ENCODE measurements around the gene TBXA2R. TPM values are rescaled to one million over a fixed set of nuclear protein-coding genes. Genes with fewer than 3 reads are reported as not detected.
"Not testable (repeated sequence)": the region's sequence is repeated elsewhere in the genome, so short reads cannot be mapped to it uniquely, and the experiment has no call there.

The TBXA2R gene
- polyA plus RNA-seq, 1 donor, result 1.3 TPM

DNA sequence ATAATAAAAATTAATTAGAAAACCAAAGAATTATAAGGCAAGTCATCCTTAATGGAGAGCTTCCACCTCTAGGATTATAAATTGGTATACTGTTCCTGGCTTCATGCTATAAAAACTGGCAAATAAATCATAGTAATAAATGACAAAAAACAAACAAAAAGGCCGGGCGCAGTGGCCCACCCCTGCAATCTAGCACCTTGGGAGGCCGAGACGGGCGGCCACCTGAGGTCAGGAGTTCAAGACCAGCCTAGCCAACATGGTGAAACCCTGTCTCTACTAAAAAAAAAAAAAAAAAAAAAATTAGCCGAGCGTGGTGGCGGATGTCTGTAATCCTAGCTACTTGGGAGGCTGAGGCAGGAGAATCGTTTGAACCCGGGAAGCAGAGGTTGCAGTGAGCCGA, 36.6 kb downstream of the TBXA2R start:
- 100% methylated on average over 1 of the region's 11 CpGs for WGBS (ENCODE audit: insufficient coverage, low lambda C conversion rate)
- not testable (repeated sequence) for H3K36me3 ChIP-seq (ENCODE audit: control insufficient read depth, insufficient read depth, low read length); H3K4me3 ChIP-seq (ENCODE audit: low read length); DNase-seq; H3K27ac ChIP-seq (ENCODE audit: low read length); H3K27me3 ChIP-seq (ENCODE audit: control insufficient read depth, insufficient read depth, low read length)
- Histone ChIP-seq H3K4me1 (ENCODE audit: control insufficient read depth, insufficient read depth, low read length) (peaks cover 14% of the 10 kb centered on the region), H3K9me3 (ENCODE audit: control insufficient read depth, low read depth, low read length) (peaks cover 12% of the 10 kb centered on the region)

DNA sequence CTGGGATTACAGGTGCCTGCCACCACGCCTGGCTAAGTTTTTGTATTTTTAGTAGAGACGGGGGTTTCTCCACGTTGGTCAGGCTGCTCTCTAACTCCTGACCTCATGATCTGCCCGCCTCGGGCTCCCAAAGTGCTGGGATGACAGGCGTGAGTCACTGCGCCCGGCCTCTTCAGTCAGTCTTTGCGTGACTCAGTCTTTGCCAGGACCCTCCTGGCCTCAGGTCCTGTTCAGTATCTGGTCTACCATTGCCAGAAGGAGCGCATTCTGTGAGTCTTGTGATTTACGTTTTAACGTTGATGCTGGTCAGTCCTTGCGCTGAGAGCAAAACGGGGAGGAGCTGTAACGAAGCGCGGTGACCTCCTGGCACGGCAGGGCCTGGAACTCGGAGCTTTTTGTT, 41.5 kb downstream of the TBXA2R start:
- H3K27me3 ChIP-seq (ENCODE audit: control insufficient read depth, insufficient read depth, low read length), result no peaks in the 10 kb centered on the region
- H3K4me3 ChIP-seq (ENCODE audit: low read length), result no peak overlapping the region
- 80% methylated on average over 1 of the region's 19 CpGs for WGBS (ENCODE audit: insufficient coverage, low lambda C conversion rate)
- H3K4me1 ChIP-seq (ENCODE audit: control insufficient read depth, insufficient read depth, low read length), result no peaks in the 10 kb centered on the region
- no peaks in the 10 kb centered on the region for H3K36me3 ChIP-seq (ENCODE audit: control insufficient read depth, insufficient read depth, low read length)
- no peaks in the 10 kb centered on the region for H3K9me3 ChIP-seq (ENCODE audit: control insufficient read depth, low read depth, low read length)
- no peak for DNase-seq
- H3K27ac ChIP-seq (ENCODE audit: low read length), result no peak overlapping the region

DNA sequence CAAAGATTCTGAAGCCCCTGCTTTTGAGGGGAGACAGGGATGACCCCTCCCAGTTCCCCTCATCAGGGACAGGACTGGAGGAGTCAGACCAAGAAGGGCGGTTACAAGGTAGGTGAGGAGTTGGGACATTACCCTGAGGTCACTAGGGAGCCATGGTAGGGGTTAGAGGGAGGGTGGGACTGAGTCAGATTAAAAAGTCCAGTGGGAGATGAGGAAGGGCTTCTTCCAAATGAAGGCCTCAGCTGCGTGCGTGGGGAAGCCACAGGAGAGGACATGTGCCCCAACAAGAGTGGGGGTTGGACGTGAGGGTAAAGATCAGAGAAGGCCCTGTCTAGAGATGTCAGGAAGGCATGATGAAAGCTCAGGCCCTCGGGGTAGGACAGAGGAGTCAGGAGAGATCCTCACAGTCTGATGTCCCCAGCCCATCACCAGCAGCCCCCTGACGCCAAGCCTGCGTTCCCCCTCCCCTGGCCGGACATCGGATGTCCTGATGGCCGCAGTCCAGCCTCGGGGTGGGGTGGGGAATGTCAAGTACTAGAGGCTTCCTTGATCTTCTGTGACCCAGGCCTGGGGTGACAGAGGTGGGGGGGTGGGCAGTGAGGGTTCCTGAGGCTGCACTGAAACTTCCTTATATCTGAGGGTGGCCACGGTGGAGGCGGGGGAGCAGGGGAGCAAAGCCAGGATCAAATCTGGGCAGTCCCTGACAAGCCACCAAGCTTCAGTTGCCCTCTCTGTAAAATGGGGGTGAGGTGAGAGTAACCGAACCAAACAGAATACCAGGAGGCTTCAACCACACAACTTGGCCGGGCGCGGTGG, 42.8 kb downstream of the TBXA2R start:
- Histone ChIP-seq H3K4me3 (ENCODE audit: low read length) (no peak overlapping the region), H3K9me3 (ENCODE audit: control insufficient read depth, low read depth, low read length) (no peaks in the 10 kb centered on the region), H3K27me3 (ENCODE audit: control insufficient read depth, insufficient read depth, low read length) (no peaks in the 10 kb centered on the region), H3K27ac (ENCODE audit: low read length) (no peak overlapping the region), H3K4me1 (ENCODE audit: control insufficient read depth, insufficient read depth, low read length) (no peaks in the 10 kb centered on the region), H3K36me3 (ENCODE audit: control insufficient read depth, insufficient read depth, low read length) (no peaks in the 10 kb centered on the region)
- no peak for DNase-seq
- WGBS (ENCODE audit: insufficient coverage, low lambda C conversion rate), result no CpG with 5 or more reads among the region's 17 CpGs

DNA sequence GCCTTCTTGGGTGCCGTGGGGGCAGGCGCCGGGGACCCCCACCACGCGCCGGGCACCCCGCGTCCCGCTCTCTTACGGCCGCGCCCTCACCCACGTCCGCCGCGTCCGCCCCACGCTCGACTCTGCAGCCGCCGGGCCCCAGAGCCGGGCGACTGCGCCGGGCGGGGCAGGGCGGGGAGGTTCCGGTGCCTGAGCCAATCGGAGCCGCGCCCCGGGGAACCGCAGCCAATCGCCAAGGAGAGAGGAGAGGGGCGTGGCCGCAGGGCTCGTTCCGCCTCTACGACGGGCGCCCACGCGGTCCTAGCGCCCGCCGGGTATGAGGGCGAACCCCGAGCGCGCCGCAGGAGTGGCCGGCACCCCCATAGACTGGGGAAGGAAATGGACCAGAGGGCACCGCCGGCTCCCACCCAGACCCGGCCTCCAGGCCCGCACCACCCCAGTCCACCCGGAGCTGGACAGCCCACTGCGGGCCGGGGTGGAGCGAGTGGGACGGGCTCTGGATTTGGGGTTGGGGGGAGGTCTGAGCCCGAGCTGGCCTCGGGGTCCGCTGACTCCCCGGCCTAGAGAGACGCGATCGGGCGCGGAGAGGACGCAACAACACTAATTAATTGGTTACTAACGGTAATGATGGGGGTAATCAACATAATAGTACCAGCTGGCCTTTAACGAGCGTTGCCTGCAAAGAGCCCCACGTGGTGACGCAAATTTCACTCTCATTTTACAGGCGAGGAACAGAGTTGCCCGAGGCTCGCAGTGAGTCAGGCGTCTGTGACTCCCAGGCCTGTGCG, 49.0 kb downstream of the TBXA2R start, which contains the start of gene MFSD12:
Gene MFSD12 (minus strand): TSS at position 126 of the 788 bp plus-strand sequence. CDS start 183 bp downstream, outside the sequence.
- peak within 1 kb of the TSS; percentile 1 for H3K27ac ChIP-seq (ENCODE audit: low read length)
- H3K9me3 ChIP-seq (ENCODE audit: control insufficient read depth, low read depth, low read length), result no peaks in the 10 kb centered on the region
- no CpG with 5 or more reads among the region's 81 CpGs for WGBS (ENCODE audit: insufficient coverage, low lambda C conversion rate)
- no peaks in the 10 kb centered on the region for H3K27me3 ChIP-seq (ENCODE audit: control insufficient read depth, insufficient read depth, low read length)
- no peaks in the 10 kb centered on the region for H3K36me3 ChIP-seq (ENCODE audit: control insufficient read depth, insufficient read depth, low read length)
- peak within 1 kb of the TSS; percentile 67 for H3K4me3 ChIP-seq (ENCODE audit: low read length)
- DNase-seq, result peak; percentile 88 to 94
- H3K4me1 ChIP-seq (ENCODE audit: control insufficient read depth, insufficient read depth, low read length), result peaks cover 6% of the 10 kb centered on the region

DNA sequence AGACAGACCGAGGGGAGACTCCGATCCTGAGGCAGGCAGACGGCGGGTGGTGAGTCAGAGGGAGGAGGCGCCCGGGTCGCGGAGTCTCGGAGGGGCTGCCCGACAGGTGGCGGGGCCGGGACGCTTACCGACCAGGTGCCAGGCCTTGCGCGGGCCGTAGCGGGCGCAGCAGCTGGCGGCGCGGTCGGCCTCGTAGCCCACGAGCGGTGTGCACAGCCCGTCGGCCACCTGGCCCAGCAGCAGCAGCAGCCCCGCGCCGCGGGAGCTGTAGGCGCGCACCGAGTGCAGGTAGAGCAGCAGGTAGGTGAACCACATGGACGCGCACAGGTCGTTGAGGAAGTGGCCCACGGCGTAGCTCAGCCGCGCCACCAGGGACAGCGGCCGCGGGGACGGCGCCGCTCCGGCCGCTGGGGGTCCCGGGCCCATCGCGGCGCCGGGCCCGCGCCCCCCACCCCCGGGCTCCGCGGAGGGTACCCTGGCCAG, 49.7 kb downstream of the TBXA2R start:
- no peaks in the 10 kb centered on the region for H3K9me3 ChIP-seq (ENCODE audit: control insufficient read depth, low read depth, low read length)
- no peak overlapping the region for H3K27ac ChIP-seq (ENCODE audit: low read length)
- H3K4me1 ChIP-seq (ENCODE audit: control insufficient read depth, insufficient read depth, low read length), result peaks cover 6% of the 10 kb centered on the region
- WGBS (ENCODE audit: insufficient coverage, low lambda C conversion rate), result no CpG with 5 or more reads among the region's 60 CpGs
- no peaks in the 10 kb centered on the region for H3K27me3 ChIP-seq (ENCODE audit: control insufficient read depth, insufficient read depth, low read length)
- H3K4me3 ChIP-seq (ENCODE audit: low read length), result peak overlapping the region; percentile 35
- no peaks in the 10 kb centered on the region for H3K36me3 ChIP-seq (ENCODE audit: control insufficient read depth, insufficient read depth, low read length)
- DNase-seq, result peak in 1 of 2 donors; percentile 59

DNA sequence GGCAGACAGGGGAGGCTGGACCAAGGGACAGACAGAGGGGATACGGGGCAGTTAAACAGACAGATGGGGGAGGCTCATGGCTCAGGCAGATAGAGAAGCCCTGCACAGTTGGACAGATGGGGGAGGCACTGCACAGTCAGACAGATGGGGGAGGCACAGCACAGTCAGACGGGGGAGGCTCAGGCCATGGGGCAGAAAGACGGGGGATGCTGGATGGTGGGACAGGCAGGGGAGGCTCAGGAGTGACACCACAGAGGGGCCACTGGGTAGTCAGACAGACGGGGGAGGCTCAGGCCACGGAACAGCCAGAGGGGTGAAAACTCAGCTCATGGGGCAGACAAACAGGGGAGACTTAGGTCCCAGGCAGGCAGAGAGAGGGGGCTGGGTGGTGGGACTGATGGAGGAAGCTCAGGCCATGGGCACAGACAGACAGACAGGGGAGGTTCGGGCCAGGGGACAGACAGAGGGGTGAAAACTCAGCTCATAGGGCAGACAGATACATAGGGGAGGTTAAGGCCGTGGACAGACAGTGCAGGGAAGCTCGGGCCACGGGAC, 50.2 kb downstream of the TBXA2R start:
- Histone ChIP-seq H3K4me3 (ENCODE audit: low read length) (peak overlapping the region; percentile 35), H3K4me1 (ENCODE audit: control insufficient read depth, insufficient read depth, low read length) (peaks cover 6% of the 10 kb centered on the region), H3K27me3 (ENCODE audit: control insufficient read depth, insufficient read depth, low read length) (no peaks in the 10 kb centered on the region), H3K36me3 (ENCODE audit: control insufficient read depth, insufficient read depth, low read length) (no peaks in the 10 kb centered on the region), H3K27ac (ENCODE audit: low read length) (no peak overlapping the region), H3K9me3 (ENCODE audit: control insufficient read depth, low read depth, low read length) (no peaks in the 10 kb centered on the region)
- no CpG with 5 or more reads among the region's 9 CpGs for WGBS (ENCODE audit: insufficient coverage, low lambda C conversion rate)
- no peak for DNase-seq

DNA sequence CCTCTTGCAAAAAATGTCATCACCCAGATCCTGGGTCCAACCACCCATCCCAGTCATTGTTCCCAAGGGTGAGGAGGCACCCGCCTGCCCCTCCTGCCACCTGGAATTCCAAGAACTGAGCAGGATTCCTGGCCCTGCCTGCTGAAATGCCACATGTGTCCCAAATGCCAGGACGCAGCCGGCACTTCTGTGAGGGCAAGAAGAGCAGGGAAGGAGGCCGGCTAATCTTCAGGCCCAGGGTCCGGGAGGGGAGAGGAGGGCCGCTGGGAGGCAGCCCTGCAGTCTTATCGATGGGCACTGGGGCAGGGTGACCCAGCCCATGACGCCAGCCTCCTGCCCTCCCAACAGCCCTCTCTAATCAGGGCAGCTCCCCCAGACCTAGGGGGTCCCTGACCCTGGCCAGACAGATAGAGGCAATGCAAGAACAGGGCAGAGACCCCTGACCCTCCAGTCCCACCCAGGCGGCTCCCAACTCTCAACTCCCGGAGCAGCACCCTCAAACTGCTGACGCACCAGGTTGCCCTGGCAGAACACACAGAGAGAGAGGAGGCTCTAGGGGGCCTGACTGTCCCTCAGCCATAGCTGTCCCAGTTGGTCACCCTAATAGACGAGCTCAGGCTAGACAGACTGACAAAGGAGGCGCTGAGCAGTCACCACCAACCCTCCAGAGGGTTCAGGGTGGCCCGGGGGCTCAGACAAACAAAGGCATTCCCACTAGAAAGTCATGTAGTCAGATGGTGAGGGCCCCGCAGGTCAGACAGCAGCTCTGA, 50.8 kb downstream of the TBXA2R start:
- Histone ChIP-seq H3K4me3 (ENCODE audit: low read length) (no peak overlapping the region), H3K4me1 (ENCODE audit: control insufficient read depth, insufficient read depth, low read length) (peaks cover 6% of the 10 kb centered on the region), H3K27ac (ENCODE audit: low read length) (no peak overlapping the region), H3K9me3 (ENCODE audit: control insufficient read depth, low read depth, low read length) (no peaks in the 10 kb centered on the region), H3K27me3 (ENCODE audit: control insufficient read depth, insufficient read depth, low read length) (no peaks in the 10 kb centered on the region), H3K36me3 (ENCODE audit: control insufficient read depth, insufficient read depth, low read length) (no peaks in the 10 kb centered on the region)
- DNase-seq, result no peak
- WGBS (ENCODE audit: insufficient coverage, low lambda C conversion rate), result no CpG with 5 or more reads among the region's 15 CpGs

DNA sequence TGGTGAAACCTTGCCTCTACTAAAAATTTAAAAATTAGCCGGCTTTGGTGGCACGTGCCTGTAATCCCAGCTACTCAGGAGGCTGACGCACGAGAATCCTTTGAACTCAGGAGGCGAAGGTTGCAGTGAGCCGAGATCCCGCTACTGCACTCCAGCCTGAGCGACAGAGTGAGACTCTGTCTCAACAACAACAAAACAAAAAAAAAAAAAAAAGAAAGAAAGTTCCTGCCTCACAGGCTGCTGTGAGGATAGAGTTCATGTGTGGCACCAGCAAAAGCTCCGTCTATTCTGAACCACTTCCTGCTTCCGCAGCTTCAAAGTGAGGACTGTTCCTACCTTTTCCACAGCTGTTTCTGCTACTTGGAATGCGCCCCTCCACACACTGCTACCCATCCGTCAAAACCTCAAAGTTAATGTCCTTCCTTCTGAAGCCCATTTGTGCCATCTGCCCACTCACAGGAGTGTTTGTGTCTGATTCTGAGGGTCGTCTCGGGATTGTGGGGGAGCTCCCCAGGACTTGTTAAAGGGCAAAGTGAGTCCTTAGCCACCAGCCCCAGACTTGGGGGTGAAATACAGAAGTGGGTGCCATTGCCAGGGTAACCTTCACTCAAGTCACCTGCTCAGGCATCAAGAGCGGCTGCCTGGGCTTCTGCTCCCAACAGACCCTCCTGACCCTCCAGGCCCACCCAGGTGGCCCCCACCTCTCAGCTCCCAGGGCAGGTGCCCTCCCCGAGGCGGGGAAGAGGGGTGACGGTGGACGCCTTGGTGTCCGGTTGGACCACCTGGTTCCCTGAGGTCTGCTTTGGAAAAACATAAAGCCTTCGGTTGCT, 52.2 kb downstream of the TBXA2R start:
- Histone ChIP-seq H3K9me3 (ENCODE audit: control insufficient read depth, low read depth, low read length) (no peaks in the 10 kb centered on the region), H3K36me3 (ENCODE audit: control insufficient read depth, insufficient read depth, low read length) (no peaks in the 10 kb centered on the region), H3K4me1 (ENCODE audit: control insufficient read depth, insufficient read depth, low read length) (peaks cover 6% of the 10 kb centered on the region), H3K27ac (ENCODE audit: low read length) (no peak overlapping the region), H3K4me3 (ENCODE audit: low read length) (no peak overlapping the region), H3K27me3 (ENCODE audit: control insufficient read depth, insufficient read depth, low read length) (no peaks in the 10 kb centered on the region)
- no peak for DNase-seq
- no CpG with 5 or more reads among the region's 21 CpGs for WGBS (ENCODE audit: insufficient coverage, low lambda C conversion rate)

DNA sequence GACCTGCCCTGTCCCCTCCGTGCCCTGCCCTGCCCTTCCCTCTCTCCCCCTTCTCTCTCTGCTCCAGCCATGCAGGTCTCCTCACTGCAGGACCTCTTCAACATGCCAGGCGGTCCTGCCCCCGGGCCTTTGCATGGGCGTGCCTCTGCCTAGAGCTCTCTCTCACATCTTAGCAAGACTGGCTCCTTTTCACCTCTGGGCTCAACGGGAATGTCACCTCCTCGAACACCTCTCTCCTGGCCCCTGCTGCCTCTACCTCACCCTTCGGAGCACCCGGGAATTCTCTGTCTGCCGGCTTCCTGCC, 54.9 kb downstream of the TBXA2R start:
- H3K27ac ChIP-seq (ENCODE audit: low read length), result no peak overlapping the region
- no peak for DNase-seq
- WGBS (ENCODE audit: insufficient coverage, low lambda C conversion rate), result no CpG with 5 or more reads among the region's 9 CpGs
- H3K4me1 ChIP-seq (ENCODE audit: control insufficient read depth, insufficient read depth, low read length), result peaks cover 5% of the 10 kb centered on the region
- no peaks in the 10 kb centered on the region for H3K27me3 ChIP-seq (ENCODE audit: control insufficient read depth, insufficient read depth, low read length)
- H3K9me3 ChIP-seq (ENCODE audit: control insufficient read depth, low read depth, low read length), result peaks cover 2% of the 10 kb centered on the region
- no peak overlapping the region for H3K4me3 ChIP-seq (ENCODE audit: low read length)
- peaks cover 4% of the 10 kb centered on the region for H3K36me3 ChIP-seq (ENCODE audit: control insufficient read depth, insufficient read depth, low read length)

Data from large intestine (tissue), 3 donors.